CD14-positive monocyte (primary cell): Measurements from ENCODE around the gene FCN3. TPM values are rescaled to one million over a fixed set of nuclear protein-coding genes. Genes with fewer than 3 reads are reported as not detected.

ENCODE experiments used
- DNase-seq, 3 donors: peaks; one replicate each; pipeline ENCODE4 v3.0.0-alpha.2; 2011 to 2022
- H2AFZ ChIP-seq: 2 replicates; pipeline ENCODE4 v1.6.0; 2012; ENCODE audit warnings: mild to moderate bottlenecking, low read depth, low read length, inconsistent platforms; ENCODE audit not compliant: insufficient read depth, poor library complexity, severe bottlenecking
- H3K27ac ChIP-seq, 2 donors: 1 replicate in 1 of 2; 2 replicates in 1 of 2; pipeline ENCODE4 v1.5.1; 2012 to 2013; ENCODE audit warnings: low read length in 2 of 2, control low read depth in 1 of 2, inconsistent platforms in 1 of 2, low read depth in 1 of 2, mild to moderate bottlenecking in 1 of 2
- H3K27me3 ChIP-seq, 2 donors: one replicate each; pipeline versions ENCODE4 v1.6.0 to v1.6.1; 2011 to 2013; ENCODE audit warnings: low read length in 2 of 2; ENCODE audit not compliant: control insufficient read depth in 2 of 2, insufficient read depth in 2 of 2
- H3K36me3 ChIP-seq, 2 donors: replicated peaks in 1 of 2; 1 replicate in 1 of 2; 2 replicates in 1 of 2; pipeline versions ENCODE4 v1.5.1 to v1.6.1; 2012 to 2013; ENCODE audit warnings: low read length in 2 of 2, control low read depth in 1 of 2, inconsistent platforms in 1 of 2, mild to moderate bottlenecking in 1 of 2; ENCODE audit not compliant: insufficient read depth in 2 of 2, control insufficient read depth in 1 of 2
- H3K4me1 ChIP-seq, 2 donors: 1 replicate in 1 of 2; 2 replicates in 1 of 2; pipeline versions ENCODE4 v1.5.1 to v1.6.1; 2012 to 2013; ENCODE audit warnings: low read length in 2 of 2, control low read depth in 1 of 2, inconsistent platforms in 1 of 2, mild to moderate bottlenecking in 1 of 2, moderate library complexity in 1 of 2; ENCODE audit not compliant: insufficient read depth in 2 of 2, control insufficient read depth in 1 of 2
- H3K4me2 ChIP-seq: replicated peaks from 2 replicates; pipeline ENCODE3; 2012; ENCODE audit warnings: low read length, moderate library complexity, mild to moderate bottlenecking; ENCODE audit not compliant: poor library complexity, severe bottlenecking; ENCODE audit errors: extremely low read depth
- H3K4me3 ChIP-seq, 3 experiments: fragments of 200-600 bp in 1 of 3; sonication (generic) in 1 of 3; replicated peaks in 1 of 3; 1 replicate in 2 of 3; 2 replicates in 1 of 3; pipeline ENCODE4 v1.5.1; 2011 to 2013; ENCODE audit warnings: low read length in 3 of 3, mild to moderate bottlenecking in 3 of 3, control low read depth in 2 of 3, low read depth in 2 of 3, inconsistent platforms in 1 of 3, moderate library complexity in 1 of 3
- H3K79me2 ChIP-seq: 2 replicates; pipeline ENCODE4 v1.6.0; 2012; ENCODE audit warnings: mild to moderate bottlenecking, control low read depth, inconsistent platforms, low read length, moderate library complexity; ENCODE audit not compliant: insufficient read depth
- H3K9ac ChIP-seq: 2 replicates; pipeline ENCODE4 v1.6.0; 2017; ENCODE audit warnings: low read length, mild to moderate bottlenecking; ENCODE audit not compliant: insufficient read depth, poor library complexity, severe bottlenecking
- H3K9me3 ChIP-seq, 2 donors: replicated peaks in 1 of 2; 1 replicate in 1 of 2; 2 replicates in 1 of 2; pipeline versions ENCODE4 v1.5.1 to v1.6.1; 2012 to 2013; ENCODE audit warnings: low read length in 2 of 2, control low read depth in 1 of 2; ENCODE audit not compliant: control insufficient read depth in 1 of 2, insufficient read depth in 1 of 2
- H4K20me1 ChIP-seq: 2 replicates; pipeline ENCODE4 v1.6.0; 2012; ENCODE audit warnings: mild to moderate bottlenecking, low read length, control low read depth, moderate library complexity; ENCODE audit not compliant: insufficient read depth
- H3K27ac Mint-ChIP-seq, 7 donors: one replicate each; pipeline ENCODE4 v1.8.0; 2020; ENCODE audit warnings: mild to moderate bottlenecking in 7 of 7, mixed read lengths in 7 of 7, moderate library complexity in 6 of 7, inconsistent platforms in 2 of 7
- H3K27me3 Mint-ChIP-seq, 3 donors: one replicate each; pipeline ENCODE4 v1.8.0; 2021 to 2022; ENCODE audit warnings: low read depth in 3 of 3, mild to moderate bottlenecking in 3 of 3, mixed read lengths in 3 of 3, moderate library complexity in 3 of 3, inconsistent platforms in 1 of 3
- H3K36me3 Mint-ChIP-seq, 2 donors: one replicate each; pipeline ENCODE4 v1.8.0; 2020; ENCODE audit warnings: mixed read lengths in 2 of 2, inconsistent platforms in 1 of 2, mild to moderate bottlenecking in 1 of 2
- H3K4me1 Mint-ChIP-seq: one replicate; pipeline ENCODE4 v1.8.0; 2020; ENCODE audit warnings: mild to moderate bottlenecking, mixed read lengths
- H3K4me3 Mint-ChIP-seq, 2 donors: one replicate each; pipeline ENCODE4 v1.8.0; 2020; ENCODE audit warnings: mild to moderate bottlenecking in 2 of 2, mixed read lengths in 2 of 2, moderate library complexity in 1 of 2
- H3K9me3 Mint-ChIP-seq, 7 donors: one replicate each; pipeline ENCODE4 v1.8.0; 2020 to 2022; ENCODE audit warnings: mixed read lengths in 7 of 7, mild to moderate bottlenecking in 6 of 7, moderate library complexity in 6 of 7, inconsistent platforms in 2 of 7
- WGBS: methylation state at CpG from one replicate; pipeline ENCODE4 v1.1.5; 2013; ENCODE audit warnings: missing lambda C conversion rate; ENCODE audit not compliant: insufficient coverage; 5-methylcytosine and 5-hydroxymethylcytosine counted together
- intact Hi-C, 2 donors: fragments of 100-400 bp; cut with micrococcal nuclease; formaldehyde crosslinking; loops; one replicate each; pipeline versions ENCODE4 v1.15.0 to v1.15.1; 2023
- polyA plus RNA-seq, 3 donors: library from polyadenylated mRNA; depleted of rRNA in 1 of 3; unstranded in 2 of 3; stranded (reverse) in 1 of 3; fragments of 300-500 nt in 2 of 3; fragments of >200 nt in 1 of 3; fragmentation: Illumina TruSeq in 2 of 3; gene quantifications; 1 replicate in 2 of 3; 2 replicates in 1 of 3; pipeline ENCODE4 v1.2.3, GENCODE V29; 2012 to 2021
- TF ChIP-seq, protein P1 (sequence below): fragments of 200-600 bp; IDR thresholded peaks from one replicate; pipeline ENCODE4 v1.8.0; 2022; ENCODE audit warnings: antibody characterized with exemption, mild to moderate bottlenecking

Gene FCN3
- polyA plus RNA-seq, 3 donors, result not detected

GRCh38 chr1:27381969-27382762 is 7.5 kb upstream of the FCN3 start:
- Mint-ChIP-seq H3K27ac (no peak overlapping the region), H3K27me3 (peaks cover 16 to 22% (median 17%) of the 10 kb centered on the region in 3 donors), H3K9me3 (no peaks in the 10 kb centered on the region), H3K4me3 (no peak overlapping the region), H3K4me1 (peaks cover 9% of the 10 kb centered on the region), H3K36me3 (no peaks in the 10 kb centered on the region)
- DNase-seq, result no peak
- TF ChIP-seq, protein P1, sequence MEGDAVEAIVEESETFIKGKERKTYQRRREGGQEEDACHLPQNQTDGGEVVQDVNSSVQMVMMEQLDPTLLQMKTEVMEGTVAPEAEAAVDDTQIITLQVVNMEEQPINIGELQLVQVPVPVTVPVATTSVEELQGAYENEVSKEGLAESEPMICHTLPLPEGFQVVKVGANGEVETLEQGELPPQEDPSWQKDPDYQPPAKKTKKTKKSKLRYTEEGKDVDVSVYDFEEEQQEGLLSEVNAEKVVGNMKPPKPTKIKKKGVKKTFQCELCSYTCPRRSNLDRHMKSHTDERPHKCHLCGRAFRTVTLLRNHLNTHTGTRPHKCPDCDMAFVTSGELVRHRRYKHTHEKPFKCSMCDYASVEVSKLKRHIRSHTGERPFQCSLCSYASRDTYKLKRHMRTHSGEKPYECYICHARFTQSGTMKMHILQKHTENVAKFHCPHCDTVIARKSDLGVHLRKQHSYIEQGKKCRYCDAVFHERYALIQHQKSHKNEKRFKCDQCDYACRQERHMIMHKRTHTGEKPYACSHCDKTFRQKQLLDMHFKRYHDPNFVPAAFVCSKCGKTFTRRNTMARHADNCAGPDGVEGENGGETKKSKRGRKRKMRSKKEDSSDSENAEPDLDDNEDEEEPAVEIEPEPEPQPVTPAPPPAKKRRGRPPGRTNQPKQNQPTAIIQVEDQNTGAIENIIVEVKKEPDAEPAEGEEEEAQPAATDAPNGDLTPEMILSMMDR, result no peak
- no peak overlapping the region for H3K27ac ChIP-seq
- no peaks in the 10 kb centered on the region for H3K79me2 ChIP-seq
- 71% methylated on average over 8 of the region's 18 CpGs for WGBS
- no peaks in the 10 kb centered on the region for H3K9me3 ChIP-seq
- no peak overlapping the region for H3K4me2 ChIP-seq
- H3K36me3 ChIP-seq, result no peaks in the 10 kb centered on the region
- no peak overlapping the region for H3K9ac ChIP-seq
- no peak overlapping the region for H3K4me3 ChIP-seq
- H3K27me3 ChIP-seq, result peaks cover 0 to 8% of the 10 kb centered on the region in 2 donors
- intact Hi-C loops, result no loop called here
- peaks cover 0 to 6% of the 10 kb centered on the region in 2 donors for H3K4me1 ChIP-seq
- no peaks in the 10 kb centered on the region for H4K20me1 ChIP-seq
- no peak overlapping the region for H2AFZ ChIP-seq

DNA sequence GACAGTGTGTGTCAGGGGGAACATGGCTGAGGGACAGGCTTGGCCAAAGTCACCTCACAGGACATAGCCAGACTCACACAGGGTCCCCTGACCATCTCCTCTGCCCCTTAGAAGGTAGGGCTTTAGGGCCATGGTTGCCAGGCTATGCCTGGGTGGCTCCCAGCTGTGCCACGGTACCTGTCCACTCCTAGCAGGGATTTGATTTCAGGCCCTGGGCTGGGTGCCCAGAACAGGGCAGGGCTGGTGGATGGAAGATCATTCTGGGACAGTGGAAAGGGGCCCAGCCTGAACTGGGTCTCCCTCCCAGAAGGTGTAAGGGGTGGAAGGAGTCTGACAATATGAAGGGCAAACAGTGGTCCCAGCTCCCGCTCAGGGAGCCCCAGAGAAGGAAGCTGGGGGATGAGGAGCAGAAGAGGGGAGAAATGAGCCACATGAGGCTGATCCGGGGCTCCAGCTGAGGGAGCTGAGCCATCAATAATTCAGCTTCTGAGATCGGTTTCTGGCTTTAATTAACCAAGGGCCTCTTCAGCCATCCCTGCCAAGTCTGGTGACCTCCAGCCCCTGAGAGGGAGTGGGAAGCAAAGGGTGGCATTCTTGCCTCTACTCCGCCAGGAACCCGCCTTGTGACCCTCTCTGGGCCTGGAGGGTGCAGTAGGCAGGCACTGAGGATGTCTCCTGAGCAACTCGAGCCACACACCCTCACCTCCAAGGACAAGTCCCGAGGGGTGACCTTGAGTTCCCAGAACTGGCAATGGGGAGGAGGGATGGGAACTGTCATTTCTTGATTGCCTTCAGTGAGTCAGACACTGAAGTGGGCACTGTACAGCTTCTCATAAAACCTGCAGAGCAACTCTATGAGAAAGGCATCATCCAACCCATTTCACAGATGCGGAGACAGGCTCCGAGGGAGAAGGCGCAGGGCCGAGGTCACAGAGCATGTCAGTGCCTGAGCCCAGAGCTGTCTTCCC is 6.4 kb upstream of the FCN3 start:
- no peaks in the 10 kb centered on the region for H3K36me3 ChIP-seq
- no peak for DNase-seq
- TF ChIP-seq, protein P1, result no peak
- Mint-ChIP-seq H3K36me3 (no peaks in the 10 kb centered on the region), H3K4me1 (peaks cover 9% of the 10 kb centered on the region), H3K27ac (peak overlapping the region in 2 of 7 donors; percentile 28 to 59), H3K4me3 (no peak overlapping the region), H3K9me3 (no peaks in the 10 kb centered on the region), H3K27me3 (peaks cover 10 to 18% (median 15%) of the 10 kb centered on the region in 3 donors)
- H3K4me3 ChIP-seq, result no peak overlapping the region
- H3K4me2 ChIP-seq, result no peak overlapping the region
- WGBS, result 95% methylated on average over 8 of the region's 12 CpGs
- no peak overlapping the region for H2AFZ ChIP-seq
- H3K4me1 ChIP-seq, result peaks cover 0 to 6% of the 10 kb centered on the region in 2 donors
- H4K20me1 ChIP-seq, result no peaks in the 10 kb centered on the region
- H3K79me2 ChIP-seq, result no peaks in the 10 kb centered on the region
- peaks cover 0 to 5% of the 10 kb centered on the region in 2 donors for H3K27me3 ChIP-seq
- intact Hi-C loops, result no loop called here
- H3K27ac ChIP-seq, result no peak overlapping the region
- no peaks in the 10 kb centered on the region for H3K9me3 ChIP-seq
- no peak overlapping the region for H3K9ac ChIP-seq
